Tibial nerve (tissue), 4 donors: Measurements from ENCODE around the gene FBLIM1. TPM values are rescaled to one million over a fixed set of nuclear protein-coding genes. Genes with fewer than 3 reads are reported as not detected.

Source experiments
- DNase-seq, 2 donors: peaks; one replicate each; pipeline ENCODE4 v3.0.0-alpha.2; 2019; ENCODE audit warnings: low spot score in 2 of 2
- H3K27ac ChIP-seq, 4 donors: fragments of 200-600 bp; sonication (generic) in 3 of 4; one replicate each; pipeline ENCODE4 v1.5.1; 2017 to 2019; ENCODE audit warnings: mild to moderate bottlenecking in 1 of 4
- H3K27me3 ChIP-seq, 2 donors: fragments of 200-600 bp; sonication (generic) in 1 of 2; one replicate each; pipeline versions ENCODE4 v1.5.1 to v1.6.0; 2017 to 2019
- H3K36me3 ChIP-seq, 3 donors: fragments of 200-600 bp; sonication (generic); one replicate each; pipeline ENCODE4 v1.5.1; 2018 to 2019
- H3K4me1 ChIP-seq, 4 donors: fragments of 200-600 bp; sonication (generic) in 3 of 4; one replicate each; pipeline ENCODE4 v1.5.1; 2017 to 2019
- H3K4me3 ChIP-seq, 4 donors: fragments of 200-600 bp; sonication (generic) in 3 of 4; one replicate each; pipeline ENCODE4 v1.5.1; 2017 to 2019; ENCODE audit warnings: mild to moderate bottlenecking in 1 of 4, moderate library complexity in 1 of 4
- H3K9me3 ChIP-seq, 4 donors: fragments of 200-600 bp; sonication (generic) in 3 of 4; one replicate each; pipeline ENCODE4 v1.5.1; 2017 to 2019
- EP300 ChIP-seq, 2 donors: sonication (generic); formaldehyde crosslinking; IDR thresholded peaks; one replicate each; pipeline ENCODE4 v1.6.1; 2017; ENCODE audit warnings: antibody characterized with exemption in 2 of 2, mild to moderate bottlenecking in 1 of 2
- POLR2A ChIP-seq, 2 donors: fragments of 450-650 bp; IDR thresholded peaks; one replicate each; pipeline ENCODE4 v1.6.1; 2017; ENCODE audit warnings: antibody characterized with exemption in 2 of 2, mild to moderate bottlenecking in 2 of 2, moderate library complexity in 2 of 2
- WGBS, 2 donors: methylation state at CpG; one replicate each; pipeline ENCODE4 v1.1.5; 2018; 5-methylcytosine and 5-hydroxymethylcytosine counted together
- total RNA-seq, 4 donors: library from RNA; depleted of rRNA; stranded (reverse); fragments of >200 nt; gene quantifications; one replicate each; pipeline ENCODE4 v1.1.0, GENCODE V29; 2016
- TF ChIP-seq, protein P1 (sequence below), 5 experiments: fragments of 200-600 bp in 3 of 5; fragments of 450-650 bp in 2 of 5; sonication (generic) in 3 of 5; IDR thresholded peaks; one replicate each; pipeline ENCODE4 v1.5.1; 2016 to 2019; ENCODE audit warnings: antibody characterized with exemption in 5 of 5, mild to moderate bottlenecking in 3 of 5, moderate library complexity in 2 of 5

Gene FBLIM1
- total RNA-seq, 4 donors from 2014 or later, result 33.3 to 46.5 (median 44.1) TPM

DNA sequence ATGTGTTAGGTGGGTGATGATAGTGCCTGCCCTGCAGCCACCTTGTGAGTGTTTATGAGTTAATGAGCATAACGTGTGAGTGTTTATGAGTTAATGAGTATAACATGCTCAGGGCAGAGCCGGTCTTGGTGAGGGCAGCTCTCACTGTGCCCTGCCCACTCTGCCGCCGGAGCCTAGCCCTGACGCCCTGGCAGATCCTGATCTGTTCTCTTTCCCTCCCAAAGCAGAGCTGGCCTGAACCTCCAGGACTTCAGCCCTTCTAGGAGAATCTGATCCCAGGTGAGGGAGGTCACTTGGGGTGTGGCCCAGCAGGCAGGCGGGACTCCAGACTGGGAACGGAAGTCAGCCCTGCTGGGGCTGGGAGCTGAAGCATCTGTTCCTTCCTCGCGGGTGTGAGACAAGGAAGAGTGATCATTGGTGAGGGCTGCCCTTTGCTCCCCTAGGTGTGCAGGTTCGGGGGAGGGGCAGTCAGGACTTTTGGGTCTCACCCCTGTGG is 5.7 kb downstream of the FBLIM1 start:
- Histone ChIP-seq H3K4me1 (peaks cover 0 to 20% (median 4%) of the 10 kb centered on the region in 4 donors), H3K36me3 (peaks cover 0 to 4% (median 0%) of the 10 kb centered on the region in 3 donors), H3K27me3 (peaks cover 0 to 8% of the 10 kb centered on the region in 2 donors), H3K9me3 (no peaks in the 10 kb centered on the region), H3K27ac (peak overlapping the region in 1 of 4 donors; percentile 41), H3K4me3 (no peak overlapping the region)
- 59 to 78% methylated on average over 7 to 10 of the region's 10 CpGs for WGBS, 2 donors
- no peak for DNase-seq
- TF ChIP-seq POLR2A (IDR thresholded peaks at IDR 0.05) (no peak), EP300 (IDR thresholded peaks at IDR 0.05) (no peak)
- TF ChIP-seq, protein P1, sequence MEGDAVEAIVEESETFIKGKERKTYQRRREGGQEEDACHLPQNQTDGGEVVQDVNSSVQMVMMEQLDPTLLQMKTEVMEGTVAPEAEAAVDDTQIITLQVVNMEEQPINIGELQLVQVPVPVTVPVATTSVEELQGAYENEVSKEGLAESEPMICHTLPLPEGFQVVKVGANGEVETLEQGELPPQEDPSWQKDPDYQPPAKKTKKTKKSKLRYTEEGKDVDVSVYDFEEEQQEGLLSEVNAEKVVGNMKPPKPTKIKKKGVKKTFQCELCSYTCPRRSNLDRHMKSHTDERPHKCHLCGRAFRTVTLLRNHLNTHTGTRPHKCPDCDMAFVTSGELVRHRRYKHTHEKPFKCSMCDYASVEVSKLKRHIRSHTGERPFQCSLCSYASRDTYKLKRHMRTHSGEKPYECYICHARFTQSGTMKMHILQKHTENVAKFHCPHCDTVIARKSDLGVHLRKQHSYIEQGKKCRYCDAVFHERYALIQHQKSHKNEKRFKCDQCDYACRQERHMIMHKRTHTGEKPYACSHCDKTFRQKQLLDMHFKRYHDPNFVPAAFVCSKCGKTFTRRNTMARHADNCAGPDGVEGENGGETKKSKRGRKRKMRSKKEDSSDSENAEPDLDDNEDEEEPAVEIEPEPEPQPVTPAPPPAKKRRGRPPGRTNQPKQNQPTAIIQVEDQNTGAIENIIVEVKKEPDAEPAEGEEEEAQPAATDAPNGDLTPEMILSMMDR (IDR thresholded peaks at IDR 0.05), result no peak

DNA sequence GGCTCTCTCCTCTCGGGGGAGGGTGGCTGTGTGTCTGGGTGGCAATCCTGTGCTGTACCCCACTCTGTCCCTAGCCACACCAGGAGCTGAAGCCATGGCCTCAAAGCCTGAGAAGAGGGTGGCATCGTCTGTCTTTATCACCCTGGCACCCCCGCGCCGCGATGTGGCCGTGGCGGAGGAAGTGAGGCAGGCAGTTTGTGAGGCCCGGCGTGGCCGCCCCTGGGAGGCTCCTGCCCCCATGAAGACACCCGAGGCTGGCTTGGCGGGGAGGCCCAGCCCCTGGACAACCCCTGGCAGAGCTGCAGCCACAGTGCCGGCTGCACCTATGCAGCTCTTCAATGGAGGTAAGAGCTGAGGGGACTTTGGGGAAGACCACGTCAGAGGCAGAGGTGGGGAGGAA is 6.3 kb downstream of the FBLIM1 start:
- peak overlapping the region in 1 of 4 donors; percentile 41 for H3K27ac ChIP-seq

DNA sequence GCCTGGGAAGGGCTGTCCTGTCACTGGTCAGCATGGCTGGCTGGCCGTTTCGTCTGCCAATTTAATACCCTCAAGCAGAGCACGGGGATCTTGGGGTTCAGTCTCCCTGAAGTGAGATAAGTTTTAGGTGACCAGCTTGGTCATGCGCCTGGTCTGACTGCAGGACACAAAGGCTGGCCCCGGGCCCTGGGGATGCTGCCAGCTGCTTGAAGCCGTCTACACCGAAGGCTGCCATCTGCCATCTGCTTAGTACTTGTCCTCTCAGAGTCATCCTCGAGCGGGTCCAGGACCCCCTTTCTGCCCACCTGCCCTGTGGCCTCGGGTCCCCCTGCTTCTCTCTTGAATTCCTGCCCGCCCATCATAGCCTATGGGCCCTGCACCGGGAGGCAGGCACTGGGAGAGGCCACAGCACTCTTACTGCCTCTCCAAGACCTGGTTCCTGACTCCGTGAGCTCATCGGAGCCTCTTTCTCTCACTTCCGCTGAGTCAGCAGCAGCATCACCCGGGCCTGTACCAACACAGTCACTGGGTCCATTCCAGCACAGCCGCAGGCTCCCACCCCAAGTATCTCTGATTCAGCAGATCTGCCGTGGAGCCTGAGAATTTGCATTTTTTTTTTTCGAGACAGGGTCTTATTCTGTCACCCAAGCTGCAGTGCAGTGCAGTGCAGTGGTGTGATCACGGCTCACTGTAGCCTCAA is 7.0 kb downstream of the FBLIM1 start:
- Histone ChIP-seq H3K9me3 (no peaks in the 10 kb centered on the region), H3K27ac (no peak overlapping the region), H3K36me3 (peaks cover 0 to 4% (median 0%) of the 10 kb centered on the region in 3 donors), H3K4me1 (peaks cover 0 to 8% (median 2%) of the 10 kb centered on the region in 4 donors), H3K27me3 (no peaks in the 10 kb centered on the region), H3K4me3 (no peak overlapping the region)
- DNase-seq, result no peak
- TF ChIP-seq POLR2A (IDR thresholded peaks at IDR 0.05) (no peak), EP300 (IDR thresholded peaks at IDR 0.05) (no peak)
- TF ChIP-seq, protein P1 (IDR thresholded peaks at IDR 0.05), result no peak
- 75 to 78% methylated on average over 20 of the region's 20 CpGs for WGBS, 2 donors

More for the DNA sequence above, 6.3 kb downstream of the FBLIM1 start:
- TF ChIP-seq, protein P1 (IDR thresholded peaks at IDR 0.05), result no peak
- TF ChIP-seq POLR2A (IDR thresholded peaks at IDR 0.05), result no peak
- TF ChIP-seq EP300 (IDR thresholded peaks at IDR 0.05), result no peak
- WGBS, 2 donors, result 87 to 91% methylated on average over 3 to 15 of the region's 15 CpGs
- Histone ChIP-seq H3K27me3 (peaks cover 0 to 3% of the 10 kb centered on the region in 2 donors), H3K4me1 (peaks cover 0 to 14% (median 2%) of the 10 kb centered on the region in 4 donors), H3K4me3 (no peak overlapping the region), H3K9me3 (no peaks in the 10 kb centered on the region), H3K36me3 (peaks cover 0 to 4% (median 0%) of the 10 kb centered on the region in 3 donors)
- no peak for DNase-seq

DNA sequence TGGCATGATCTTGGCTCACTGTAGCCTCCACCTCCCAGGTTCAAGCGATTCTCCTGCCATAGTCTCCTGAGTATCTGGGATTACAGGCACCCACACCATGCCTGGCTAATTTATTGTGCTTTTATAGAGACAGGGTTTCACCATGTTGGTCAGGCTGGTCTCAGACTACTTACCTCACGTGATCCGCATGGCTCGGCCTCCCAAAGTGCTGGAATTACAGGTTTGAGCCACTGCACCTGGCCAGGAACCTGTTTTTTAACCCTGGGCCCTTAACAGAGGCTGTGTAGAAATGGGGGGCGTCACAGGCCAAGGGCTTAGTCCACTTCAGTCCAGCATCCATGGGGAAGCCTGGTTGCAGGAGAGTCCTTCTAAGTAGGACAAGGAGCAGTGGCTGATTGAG is 9.3 kb downstream of the FBLIM1 start:
- no peaks in the 10 kb centered on the region for H3K9me3 ChIP-seq
- 100% methylated on average over 5 of the region's 5 CpGs for WGBS, 2 donors

More for the DNA sequence above, 9.3 kb downstream of the FBLIM1 start:
- Histone ChIP-seq H3K27ac (no peak overlapping the region), H3K27me3 (no peaks in the 10 kb centered on the region), H3K4me1 (no peaks in the 10 kb centered on the region), H3K36me3 (peaks cover 0 to 13% (median 0%) of the 10 kb centered on the region in 3 donors), H3K4me3 (no peak overlapping the region)
- TF ChIP-seq POLR2A (IDR thresholded peaks at IDR 0.05) (no peak), EP300 (IDR thresholded peaks at IDR 0.05) (no peak)
- TF ChIP-seq, protein P1 (IDR thresholded peaks at IDR 0.05), result no peak
- no peak for DNase-seq
